Measurements from ENCODE around the gene PRR29. TPM values are rescaled to one million over a fixed set of nuclear protein-coding genes. Genes with fewer than 3 reads are reported as not detected.

PRR29 gene
- total and polyA plus RNA-seq, 2 donors (not counting 1 experiment from before 2014, with no cell fraction given), result 0.02 to 0.17 TPM

- Histone ChIP-seq H3K4me1 (ENCODE audit: control insufficient read depth, extremely low read depth, insufficient read depth, low read length) (peaks cover 3% of the 10 kb centered on the region), H4K20me1 (ENCODE audit: control insufficient read depth, extremely low read depth, insufficient read depth, low read length) (no peaks in the 10 kb centered on the region)
These were observed 14.8 kb upstream of the PRR29 start for GRCh38 chr17:63983320-63983719.

GRCh38 chr17:63984236-63984635 is 13.9 kb upstream of the PRR29 start:
- no peaks in the 10 kb centered on the region for H3K79me2 ChIP-seq (ENCODE audit: control insufficient read depth, insufficient read depth, low read length)
- H3K4me2 ChIP-seq (ENCODE audit: extremely low read depth, insufficient read depth, low read length), result no peak overlapping the region
- H3K9ac ChIP-seq (ENCODE audit: insufficient read depth, low read length), result no peak overlapping the region

More at GRCh38 chr17:63983320-63983719, 14.8 kb upstream of the PRR29 start:
- Histone ChIP-seq H3K36me3 (ENCODE audit: control insufficient read depth, insufficient read depth, low read length) (no peaks in the 10 kb centered on the region), H2AFZ (ENCODE audit: low read length) (no peak overlapping the region), H3K4me2 (ENCODE audit: extremely low read depth, insufficient read depth, low read length) (no peak overlapping the region), H3K4me3 (replicated peaks in 1 of 4; ENCODE audit: control extremely low read depth in 1 of 4, insufficient read depth in 1 of 4, low read depth in 3 of 4, low read length in 4 of 4) (no peak overlapping the region), H3K27ac (ENCODE audit: insufficient read depth, low read length) (no peak overlapping the region), H3K9ac (ENCODE audit: insufficient read depth, low read length) (no peak overlapping the region), H3K79me2 (ENCODE audit: control insufficient read depth, insufficient read depth, low read length) (no peaks in the 10 kb centered on the region), H3K27me3 (ENCODE audit: control insufficient read depth, insufficient read depth, low read length) (no peaks in the 10 kb centered on the region), H3K9me3 (ENCODE audit: control insufficient read depth, insufficient read depth, low read depth, low read length) (no peaks in the 10 kb centered on the region)
- DNase-seq (ENCODE audit: low read depth in 2 of 2), result peak in 1 of 2 donors; percentile 5
- TF ChIP-seq EZH2 (IDR thresholded peaks at IDR 0.05; ENCODE audit: low read length, missing control alignments) (no peak), CTCF (conservative IDR thresholded peaks at IDR 0.05 in 1 of 2, IDR thresholded peaks at IDR 0.05 in 1 of 2; ENCODE audit: low read depth in 1 of 2, low read length in 2 of 2) (no peak)

GRCh38 chr17:63984651-63985386 is 13.3 kb upstream of the PRR29 start:
- Histone ChIP-seq H3K27ac (ENCODE audit: insufficient read depth, low read length) (no peak overlapping the region), H2AFZ (ENCODE audit: low read length) (no peak overlapping the region), H3K79me2 (ENCODE audit: control insufficient read depth, insufficient read depth, low read length) (no peaks in the 10 kb centered on the region), H3K9ac (ENCODE audit: insufficient read depth, low read length) (no peak overlapping the region), H3K4me3 (replicated peaks in 1 of 4; ENCODE audit: control extremely low read depth in 1 of 4, insufficient read depth in 1 of 4, low read depth in 3 of 4, low read length in 4 of 4) (no peak overlapping the region), H3K9me3 (ENCODE audit: control insufficient read depth, insufficient read depth, low read depth, low read length) (no peaks in the 10 kb centered on the region), H3K27me3 (ENCODE audit: control insufficient read depth, insufficient read depth, low read length) (no peaks in the 10 kb centered on the region), H3K4me2 (ENCODE audit: extremely low read depth, insufficient read depth, low read length) (no peak overlapping the region), H3K36me3 (ENCODE audit: control insufficient read depth, insufficient read depth, low read length) (no peaks in the 10 kb centered on the region), H3K4me1 (ENCODE audit: control insufficient read depth, extremely low read depth, insufficient read depth, low read length) (peaks cover 3% of the 10 kb centered on the region), H4K20me1 (ENCODE audit: control insufficient read depth, extremely low read depth, insufficient read depth, low read length) (no peaks in the 10 kb centered on the region)
- DNase-seq (ENCODE audit: low read depth in 2 of 2), result peak; percentile 91 to 95
- peak in 1 of 2 donors; percentile 6 for TF ChIP-seq CTCF (conservative IDR thresholded peaks at IDR 0.05 in 1 of 2, IDR thresholded peaks at IDR 0.05 in 1 of 2; ENCODE audit: low read depth in 1 of 2, low read length in 2 of 2)
- no peak for TF ChIP-seq EZH2 (IDR thresholded peaks at IDR 0.05; ENCODE audit: low read length, missing control alignments)

More at GRCh38 chr17:63984236-63984635, 13.9 kb upstream of the PRR29 start:
- TF ChIP-seq EZH2 (IDR thresholded peaks at IDR 0.05; ENCODE audit: low read length, missing control alignments) (no peak), CTCF (conservative IDR thresholded peaks at IDR 0.05 in 1 of 2, IDR thresholded peaks at IDR 0.05 in 1 of 2; ENCODE audit: low read depth in 1 of 2, low read length in 2 of 2) (no peak)
- no peak overlapping the region for H3K4me3 ChIP-seq (replicated peaks in 1 of 4; ENCODE audit: control extremely low read depth in 1 of 4, insufficient read depth in 1 of 4, low read depth in 3 of 4, low read length in 4 of 4)
- no peak overlapping the region for H2AFZ ChIP-seq (ENCODE audit: low read length)
- H3K36me3 ChIP-seq (ENCODE audit: control insufficient read depth, insufficient read depth, low read length), result no peaks in the 10 kb centered on the region
- H3K4me1 ChIP-seq (ENCODE audit: control insufficient read depth, extremely low read depth, insufficient read depth, low read length), result peaks cover 3% of the 10 kb centered on the region
- no peak overlapping the region for H3K27ac ChIP-seq (ENCODE audit: insufficient read depth, low read length)
- no peaks in the 10 kb centered on the region for H3K27me3 ChIP-seq (ENCODE audit: control insufficient read depth, insufficient read depth, low read length)
- no peaks in the 10 kb centered on the region for H3K9me3 ChIP-seq (ENCODE audit: control insufficient read depth, insufficient read depth, low read depth, low read length)
- peak; percentile 63 to 71 for DNase-seq (ENCODE audit: low read depth in 2 of 2)
- H4K20me1 ChIP-seq (ENCODE audit: control insufficient read depth, extremely low read depth, insufficient read depth, low read length), result no peaks in the 10 kb centered on the region

Data from fibroblast of lung (primary cell).